Activated T-helper 1 cell treated with anti-CD3 and anti-CD28 coated beads, Interleukin-12 subunit alpha, Interleukin-12 subunit beta, Interleukin-2, Interleukin-4 antibody, amounts not matched to agents 30 ng/mL and 10 ng/mL and 1 ng/mL, durations not matched to agents 14 hours and 24 hours and 36 hours (primary cell): Measurements from ENCODE around the gene TPST2. TPM values are rescaled to one million over a fixed set of nuclear protein-coding genes. Genes with fewer than 3 reads are reported as not detected.

Experiments used
- DNase-seq: peaks from one replicate; pipeline ENCODE4 v3.0.0; 2021; ENCODE audit warnings: low spot score
- H3K27ac Mint-ChIP-seq: one replicate; pipeline ENCODE4 v1.8.0; 2021; ENCODE audit warnings: mild to moderate bottlenecking, mixed read lengths
- H3K27me3 Mint-ChIP-seq: one replicate; pipeline ENCODE4 v1.8.0; 2022; ENCODE audit warnings: mild to moderate bottlenecking, moderate library complexity, mixed read lengths; ENCODE audit not compliant: insufficient read depth
- H3K36me3 Mint-ChIP-seq: one replicate; pipeline ENCODE4 v1.8.0; 2021; ENCODE audit warnings: low read depth, mixed read lengths
- H3K4me1 Mint-ChIP-seq: one replicate; pipeline ENCODE4 v1.8.0; 2021; ENCODE audit warnings: low read depth, mixed read lengths
- H3K4me3 Mint-ChIP-seq: one replicate; pipeline ENCODE4 v1.8.0; 2021; ENCODE audit warnings: mild to moderate bottlenecking, moderate library complexity, mixed read lengths
- H3K9me3 Mint-ChIP-seq: one replicate; pipeline ENCODE4 v1.8.0; 2021; ENCODE audit warnings: mixed read lengths
- intact Hi-C: fragments of 100-400 bp; cut with micrococcal nuclease; formaldehyde crosslinking; loops from one replicate; pipeline ENCODE4 v1.15.1; 2024
- total RNA-seq: library from RNA; stranded (reverse); gene quantifications from 2 replicates; pipeline ENCODE4 v1.2.3, GENCODE V29; 2022

Gene TPST2
- total RNA-seq, 1 donor from 2014 or later = 36.1 TPM

DNA sequence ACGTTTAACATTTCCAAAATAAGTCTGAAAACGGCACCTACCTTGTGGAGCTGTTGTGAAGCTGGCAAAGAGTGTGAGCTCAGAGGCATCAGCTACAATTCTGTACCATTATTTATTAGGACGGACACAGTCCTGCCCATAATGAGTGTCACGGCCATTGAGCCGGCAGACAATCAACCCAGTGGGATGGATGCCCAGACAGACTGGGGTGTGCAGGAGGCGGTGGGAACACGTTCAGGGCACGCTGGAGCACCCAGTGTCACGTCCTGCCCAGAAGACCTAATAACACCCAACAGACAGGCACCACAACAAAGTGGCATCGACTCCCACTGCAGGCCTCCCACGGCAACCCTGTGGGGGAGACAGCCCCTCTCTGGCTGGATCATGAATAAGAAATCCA, 34.5 kb downstream of the TPST2 start:
- Mint-ChIP-seq H3K27me3 (no peaks in the 10 kb centered on the region), H3K4me3 (no peak overlapping the region), H3K4me1 (peaks cover 26% of the 10 kb centered on the region), H3K36me3 (peaks cover 11% of the 10 kb centered on the region), H3K9me3 (no peaks in the 10 kb centered on the region), H3K27ac (no peak overlapping the region)
- DNase-seq = no peak
- intact Hi-C loops = no loop called here

DNA sequence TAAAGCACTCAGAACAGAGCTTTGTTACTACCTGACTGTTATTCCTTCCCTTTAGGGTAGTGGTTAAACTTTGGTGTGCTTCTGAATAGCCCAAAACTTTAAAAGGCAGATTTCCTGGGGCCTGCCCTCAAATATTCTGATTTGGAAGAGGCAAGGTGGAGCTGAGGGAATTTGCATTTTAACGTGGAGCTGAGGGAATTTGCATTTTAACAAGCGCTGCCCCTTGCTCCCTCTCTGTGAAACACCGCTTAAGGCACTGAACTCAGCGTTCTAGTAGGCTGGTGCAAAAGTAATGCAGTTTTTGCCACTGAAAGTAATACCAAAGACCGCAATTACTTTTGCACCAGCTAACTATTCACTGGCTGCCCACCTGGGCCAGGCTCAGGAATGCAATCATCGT, 35.0 kb downstream of the TPST2 start:
- Mint-ChIP-seq H3K27me3 (no peaks in the 10 kb centered on the region), H3K9me3 (no peaks in the 10 kb centered on the region), H3K4me3 (no peak overlapping the region), H3K36me3 (peaks cover 16% of the 10 kb centered on the region), H3K4me1 (peaks cover 32% of the 10 kb centered on the region), H3K27ac (no peak overlapping the region)
- DNase-seq = no peak
- intact Hi-C loops = no loop called here

DNA sequence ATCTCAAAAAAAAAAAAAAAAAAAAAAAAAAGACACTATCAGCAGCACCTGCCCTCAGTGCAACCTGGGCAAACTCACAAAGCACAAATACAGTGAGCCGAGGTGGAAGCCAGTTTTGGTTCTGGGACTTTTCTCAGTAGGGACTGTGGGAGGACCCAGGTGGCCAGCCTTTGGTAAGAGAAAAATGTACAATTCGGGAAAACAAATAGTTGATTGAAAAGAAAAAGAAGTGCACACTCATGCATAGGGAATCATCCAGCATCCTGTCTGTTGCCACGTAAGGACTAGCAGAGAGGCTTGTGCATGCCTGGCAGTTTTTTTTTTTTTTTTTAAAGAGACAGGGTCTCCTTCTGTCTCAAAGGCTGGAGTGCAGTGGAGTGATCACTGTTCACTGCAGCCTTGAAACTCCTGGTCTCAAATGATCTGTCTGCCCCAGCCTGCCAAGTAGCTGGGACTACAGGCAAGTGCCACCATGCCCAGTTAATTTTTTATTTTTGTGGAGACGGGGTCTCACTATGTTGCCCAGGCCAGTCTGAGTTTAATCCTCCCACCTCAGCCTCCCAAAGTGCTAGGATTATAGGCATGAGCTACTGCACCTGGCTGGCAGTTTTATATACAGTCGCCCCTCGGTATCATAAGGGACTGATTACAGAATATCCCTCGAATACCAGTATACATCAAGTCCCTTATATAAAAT, 36.7 kb downstream of the TPST2 start:
- no peaks in the 10 kb centered on the region for H3K27me3 Mint-ChIP-seq
- H3K36me3 Mint-ChIP-seq = peaks cover 11% of the 10 kb centered on the region
- H3K4me3 Mint-ChIP-seq = no peak overlapping the region
- H3K9me3 Mint-ChIP-seq = no peaks in the 10 kb centered on the region
- H3K27ac Mint-ChIP-seq = no peak overlapping the region
- peaks cover 32% of the 10 kb centered on the region for H3K4me1 Mint-ChIP-seq
- intact Hi-C loops = no loop called here
- DNase-seq = no peak

DNA sequence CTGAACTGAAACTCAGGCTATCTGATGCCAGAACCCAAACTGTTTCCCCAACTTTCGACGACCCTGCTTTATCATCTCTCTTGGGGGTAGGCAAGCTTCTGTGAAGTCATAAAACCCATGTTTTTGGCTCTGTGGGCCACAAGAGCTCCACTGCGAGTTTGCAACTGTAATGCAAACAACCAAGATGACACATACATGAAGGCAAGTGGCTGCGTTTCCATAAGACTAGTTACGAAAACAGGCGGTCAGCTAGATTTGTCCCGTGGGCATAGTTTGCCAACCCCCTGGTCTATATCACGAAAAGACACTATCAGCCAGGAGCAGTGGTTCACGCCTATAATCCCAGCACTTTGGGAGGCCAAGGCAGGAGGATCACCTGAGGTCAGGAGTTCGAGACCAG, 37.5 kb downstream of the TPST2 start:
- Mint-ChIP-seq H3K9me3 (no peaks in the 10 kb centered on the region), H3K27me3 (no peaks in the 10 kb centered on the region), H3K4me3 (no peak overlapping the region), H3K36me3 (peaks cover 12% of the 10 kb centered on the region), H3K4me1 (peaks cover 35% of the 10 kb centered on the region), H3K27ac (no peak overlapping the region)
- DNase-seq = no peak
- intact Hi-C loops = no loop called here

DNA sequence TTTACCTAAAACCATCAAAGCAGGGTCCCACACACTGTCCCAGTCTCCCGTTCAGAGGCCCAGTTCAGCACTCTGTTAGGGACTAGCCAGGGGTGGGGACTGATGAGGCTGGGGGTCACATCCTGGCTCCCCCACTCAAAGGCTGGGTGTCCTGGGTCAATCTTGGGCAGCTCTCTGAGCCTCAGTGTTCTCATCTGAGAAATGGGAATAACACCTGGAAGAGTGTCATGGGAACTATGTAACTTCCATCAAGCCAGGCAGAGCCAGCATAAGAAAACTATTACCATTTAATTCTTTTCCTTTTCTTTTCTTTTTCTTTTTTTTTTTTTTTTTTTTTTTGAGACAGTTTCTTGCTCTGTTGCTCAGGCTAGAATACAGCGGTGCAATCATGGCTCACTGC, 38.4 kb downstream of the TPST2 start:
- no peak for DNase-seq
- intact Hi-C loops = no loop called here
- peaks cover 39% of the 10 kb centered on the region for H3K4me1 Mint-ChIP-seq
- H3K27ac Mint-ChIP-seq = no peak overlapping the region
- H3K9me3 Mint-ChIP-seq = no peaks in the 10 kb centered on the region
- no peak overlapping the region for H3K4me3 Mint-ChIP-seq
- peaks cover 18% of the 10 kb centered on the region for H3K36me3 Mint-ChIP-seq
- H3K27me3 Mint-ChIP-seq = no peaks in the 10 kb centered on the region

DNA sequence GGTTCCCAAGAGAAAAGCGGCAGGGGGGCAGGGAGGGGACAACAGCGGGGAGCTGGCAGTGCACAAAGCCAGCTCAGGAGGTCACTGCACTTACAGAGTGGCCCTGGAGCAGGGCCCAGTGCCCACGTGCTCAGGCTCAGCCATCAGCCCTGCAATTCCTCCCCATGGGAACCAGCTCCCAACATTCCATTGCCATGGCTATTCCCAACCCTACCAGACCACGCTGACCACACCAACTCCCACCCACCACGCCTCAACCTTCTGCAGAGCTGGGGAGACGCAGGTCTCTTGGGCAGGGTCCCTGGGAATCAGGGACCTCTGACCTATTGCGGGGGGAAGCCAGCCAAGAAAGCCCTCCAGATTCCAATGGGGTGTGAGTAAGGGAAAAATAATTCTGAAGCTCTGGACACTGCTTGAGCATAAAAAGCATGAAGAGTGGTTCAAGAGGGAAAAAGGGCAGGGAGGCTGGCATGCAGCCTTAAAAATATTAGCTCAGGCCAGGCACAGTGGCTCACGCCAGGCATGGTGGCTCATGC, 39.4 kb downstream of the TPST2 start:
- H3K27me3 Mint-ChIP-seq = no peaks in the 10 kb centered on the region
- intact Hi-C loops = no loop called here
- no peak overlapping the region for H3K27ac Mint-ChIP-seq
- peaks cover 46% of the 10 kb centered on the region for H3K4me1 Mint-ChIP-seq
- H3K36me3 Mint-ChIP-seq = peaks cover 22% of the 10 kb centered on the region
- no peak overlapping the region for H3K4me3 Mint-ChIP-seq
- H3K9me3 Mint-ChIP-seq = no peaks in the 10 kb centered on the region
- DNase-seq = no peak

DNA sequence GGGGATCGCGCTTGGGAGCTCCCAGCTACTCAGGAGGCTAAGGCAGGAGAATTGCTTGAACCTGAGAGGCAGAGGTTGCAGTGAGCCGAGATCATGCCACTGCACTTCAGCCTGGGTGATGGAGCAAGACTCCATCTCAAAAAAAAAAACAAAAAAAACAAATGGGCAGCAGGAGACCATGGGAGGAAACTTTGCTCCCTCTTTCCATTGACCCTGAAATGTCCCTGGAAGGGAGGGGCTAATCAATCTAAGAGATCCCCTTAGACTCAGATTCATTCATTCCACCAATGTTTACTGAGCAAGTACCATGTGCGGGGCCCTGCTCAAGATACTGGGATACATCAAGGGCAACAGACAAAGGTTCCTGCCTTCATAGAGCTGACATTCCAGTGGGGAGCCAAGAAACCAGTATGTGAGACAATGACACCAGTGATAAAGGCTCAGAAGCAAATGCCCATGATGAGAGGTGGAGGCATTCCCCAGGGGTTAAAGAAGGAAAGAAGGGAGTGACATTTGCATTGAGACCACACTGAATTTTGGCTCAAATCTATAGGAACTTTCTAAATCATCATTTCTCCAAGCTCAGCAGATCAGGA, 39.9 kb downstream of the TPST2 start:
- DNase-seq = no peak
- H3K9me3 Mint-ChIP-seq = no peaks in the 10 kb centered on the region
- H3K27me3 Mint-ChIP-seq = no peaks in the 10 kb centered on the region
- intact Hi-C loops = loop anchor here (5.0 kb wide), 1 partner anchor 37 kb away; no protein-coding TSS in a partner anchor
- H3K4me3 Mint-ChIP-seq = no peak overlapping the region
- no peak overlapping the region for H3K27ac Mint-ChIP-seq
- H3K4me1 Mint-ChIP-seq = peaks cover 49% of the 10 kb centered on the region
- peaks cover 23% of the 10 kb centered on the region for H3K36me3 Mint-ChIP-seq

DNA sequence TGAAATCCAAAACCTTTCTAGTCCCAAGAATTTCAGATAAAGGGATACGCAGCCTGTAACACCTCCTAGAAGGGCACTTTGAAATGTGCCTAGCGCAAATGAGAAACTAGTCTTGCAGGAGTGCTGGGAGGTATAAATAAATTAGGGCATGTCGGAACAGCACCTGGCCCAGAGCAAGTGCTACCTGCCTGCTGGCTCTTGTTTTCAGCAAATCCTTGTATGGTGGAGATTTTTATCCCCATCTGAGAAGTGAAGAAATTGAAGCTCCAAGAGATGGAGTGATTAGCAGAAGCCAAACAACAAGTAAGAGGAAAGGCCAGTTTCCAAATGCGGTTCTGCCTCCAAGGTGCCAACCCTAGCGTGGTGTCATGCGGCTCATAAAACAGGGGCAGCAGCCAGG, 40.9 kb downstream of the TPST2 start:
- Mint-ChIP-seq H3K4me1 (peaks cover 53% of the 10 kb centered on the region), H3K27me3 (no peaks in the 10 kb centered on the region), H3K27ac (no peak overlapping the region), H3K9me3 (no peaks in the 10 kb centered on the region), H3K36me3 (peaks cover 28% of the 10 kb centered on the region), H3K4me3 (no peak overlapping the region)
- DNase-seq = no peak
- intact Hi-C loops = loop anchor here (5.0 kb wide), 1 partner anchor 38 kb away; no protein-coding TSS in a partner anchor

DNA sequence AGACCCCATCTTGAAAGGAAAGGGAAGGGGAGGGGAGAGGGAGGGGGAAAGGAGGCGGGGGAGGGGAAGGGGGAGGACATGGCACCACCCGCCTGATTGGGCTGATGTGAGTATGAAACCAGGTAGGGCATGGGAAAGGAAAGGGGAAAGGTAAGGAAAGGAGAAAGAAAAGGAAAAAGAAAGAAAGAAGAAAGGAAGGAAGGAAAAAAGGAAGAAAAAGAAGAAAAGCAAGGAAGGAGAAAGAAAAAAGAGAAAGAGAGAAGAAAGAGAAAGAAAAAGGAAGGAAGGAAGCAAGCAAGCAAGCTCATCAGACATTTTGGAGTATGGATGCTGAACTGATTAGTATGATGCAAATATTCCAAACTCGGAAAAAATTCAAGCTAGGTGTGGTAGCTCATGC, 41.6 kb downstream of the TPST2 start:
- Mint-ChIP-seq H3K36me3 (peaks cover 25% of the 10 kb centered on the region), H3K9me3 (no peaks in the 10 kb centered on the region), H3K27me3 (no peaks in the 10 kb centered on the region), H3K4me3 (no peak overlapping the region), H3K27ac (no peak overlapping the region), H3K4me1 (peaks cover 53% of the 10 kb centered on the region)
- DNase-seq = no peak
- intact Hi-C loops = loop anchor here (5.0 kb wide), 1 partner anchor 39 kb away; no protein-coding TSS in a partner anchor

DNA sequence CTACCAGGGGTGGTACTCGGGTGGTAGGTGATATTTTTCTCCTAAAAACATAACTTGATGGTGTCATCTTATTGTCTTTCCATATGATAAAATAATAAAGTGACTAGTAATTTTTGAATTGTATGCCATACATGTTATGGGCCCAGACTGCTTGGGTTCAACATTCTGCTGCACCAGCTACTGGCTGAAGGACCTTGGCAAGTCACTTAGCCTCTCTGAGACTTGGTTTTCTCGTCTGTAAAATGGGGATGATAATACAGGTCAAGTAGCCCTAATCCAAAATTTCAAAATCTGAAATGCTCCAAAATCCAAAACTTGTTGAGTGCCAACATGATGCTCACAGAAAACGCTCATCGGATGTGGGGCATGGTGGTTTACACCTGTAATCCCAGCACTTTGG, 42.1 kb downstream of the TPST2 start:
- Mint-ChIP-seq H3K27me3 (no peaks in the 10 kb centered on the region), H3K4me1 (peaks cover 52% of the 10 kb centered on the region), H3K27ac (peak overlapping the region; percentile 72), H3K4me3 (no peak overlapping the region), H3K9me3 (no peaks in the 10 kb centered on the region), H3K36me3 (peaks cover 25% of the 10 kb centered on the region)
- no peak for DNase-seq
- intact Hi-C loops = loop anchor here (1.0 to 5.0 kb wide), 2 partner anchors 36 to 39 kb away; partner anchors contain the start of gene TFIP11

DNA sequence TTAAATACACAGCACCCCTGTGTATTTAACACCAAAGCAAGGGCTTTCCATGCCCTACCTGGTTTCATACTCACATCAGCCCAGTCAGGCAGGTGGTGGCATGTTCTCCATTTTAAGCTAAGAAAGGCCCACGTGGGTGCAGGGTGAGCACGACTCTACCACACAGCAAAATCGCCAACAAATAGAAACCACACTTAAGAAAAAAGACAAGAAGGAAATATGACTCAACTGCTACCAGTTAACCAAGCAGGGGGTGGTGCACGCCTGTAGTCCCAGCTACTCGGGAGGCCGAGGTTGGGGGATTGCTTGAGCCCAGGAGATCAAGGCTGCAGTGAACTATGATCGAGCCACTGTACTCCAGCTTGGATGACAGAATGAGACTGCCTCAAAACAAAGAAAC, 42.5 kb downstream of the TPST2 start:
- peak; percentile 14 for DNase-seq
- intact Hi-C loops = loop anchor here (1.0 to 5.0 kb wide), 2 partner anchors 35 to 40 kb away; partner anchors contain the start of gene TFIP11
- H3K9me3 Mint-ChIP-seq = no peaks in the 10 kb centered on the region
- peaks cover 27% of the 10 kb centered on the region for H3K36me3 Mint-ChIP-seq
- no peaks in the 10 kb centered on the region for H3K27me3 Mint-ChIP-seq
- H3K4me3 Mint-ChIP-seq = no peak overlapping the region
- peak overlapping the region; percentile 72 for H3K27ac Mint-ChIP-seq
- peaks cover 56% of the 10 kb centered on the region for H3K4me1 Mint-ChIP-seq

DNA sequence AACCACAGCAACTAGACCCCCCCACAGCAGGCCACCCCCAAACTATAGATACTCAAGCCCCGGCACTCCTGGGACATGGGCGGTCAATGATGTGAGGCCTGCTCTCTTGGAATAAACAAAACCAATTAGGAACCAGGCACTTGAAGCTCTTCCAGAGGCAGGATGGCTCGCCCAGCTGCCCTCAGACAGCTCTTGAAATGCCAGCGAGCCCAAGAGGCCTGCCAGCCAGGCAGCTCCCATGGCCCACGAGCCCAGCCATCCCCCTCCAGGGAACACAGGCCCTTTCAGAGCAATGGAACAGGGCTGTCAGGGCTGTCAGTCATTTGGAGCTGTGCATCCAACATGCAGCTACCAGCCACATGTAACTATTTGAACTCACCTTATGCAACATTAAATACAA, 43.6 kb downstream of the TPST2 start:
- Mint-ChIP-seq H3K9me3 (no peaks in the 10 kb centered on the region), H3K27ac (peak overlapping the region; percentile 57), H3K36me3 (peaks cover 29% of the 10 kb centered on the region), H3K4me1 (peaks cover 58% of the 10 kb centered on the region), H3K27me3 (no peaks in the 10 kb centered on the region), H3K4me3 (no peak overlapping the region)
- intact Hi-C loops = loop anchor here (5.0 kb wide), 1 partner anchor 41 kb away; no protein-coding TSS in a partner anchor
- DNase-seq = no peak

DNA sequence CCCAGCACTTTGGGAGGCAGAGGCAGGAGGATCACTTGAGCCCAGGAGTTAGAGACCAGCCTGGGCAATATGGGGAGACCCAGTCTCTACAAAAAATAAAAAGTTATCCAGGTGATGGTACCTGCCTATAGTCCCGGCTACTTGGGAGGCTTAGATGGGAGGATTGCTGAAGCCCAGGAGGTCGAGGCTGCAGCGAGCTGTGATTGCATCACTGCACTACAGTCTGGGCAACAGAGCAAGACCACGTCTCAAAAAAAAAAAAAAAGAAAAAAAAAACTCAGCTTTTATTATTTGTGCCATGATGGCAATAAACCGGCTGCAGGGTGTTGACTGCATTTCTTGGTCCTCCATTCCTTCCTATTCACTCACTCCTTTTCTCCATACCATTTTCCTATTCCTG, 44.1 kb downstream of the TPST2 start:
- Mint-ChIP-seq H3K36me3 (peaks cover 29% of the 10 kb centered on the region), H3K27ac (no peak overlapping the region), H3K4me1 (peaks cover 58% of the 10 kb centered on the region), H3K9me3 (no peaks in the 10 kb centered on the region), H3K4me3 (no peak overlapping the region), H3K27me3 (no peaks in the 10 kb centered on the region)
- DNase-seq = no peak
- intact Hi-C loops = loop anchor here (5.0 kb wide), 1 partner anchor 41 kb away; no protein-coding TSS in a partner anchor
